GM12875 (cell line): Measurements from ENCODE around the gene CD1C.
"Not testable (repeated sequence)": the region's sequence is repeated elsewhere in the genome, so short reads cannot be mapped to it uniquely, and the experiment has no call there.

Experiments
- H3K4me3 ChIP-seq: one replicate; pipeline ENCODE4 v1.5.1; 2011; ENCODE audit warnings: low read depth, low read length, control low read depth
- TF ChIP-seq, protein P1 (sequence below): IDR thresholded peaks from 2 replicates; pipeline ENCODE4 v1.5.1; 2011; ENCODE audit warnings: low read depth, mild to moderate bottlenecking, control low read depth, inconsistent platforms, low read length, moderate library complexity, borderline replicate concordance; ENCODE audit not compliant: insufficient read depth

The CD1C gene

GRCh38 chr1:158289811-158290210 lies at the start of gene CD1C:
CD1C (plus strand) TSS chr1:158289923; CDS start chr1:158290065, 142 bp downstream.
- H3K4me3 ChIP-seq, result peak within 1 kb of the TSS; percentile 15
- TF ChIP-seq, protein P1, sequence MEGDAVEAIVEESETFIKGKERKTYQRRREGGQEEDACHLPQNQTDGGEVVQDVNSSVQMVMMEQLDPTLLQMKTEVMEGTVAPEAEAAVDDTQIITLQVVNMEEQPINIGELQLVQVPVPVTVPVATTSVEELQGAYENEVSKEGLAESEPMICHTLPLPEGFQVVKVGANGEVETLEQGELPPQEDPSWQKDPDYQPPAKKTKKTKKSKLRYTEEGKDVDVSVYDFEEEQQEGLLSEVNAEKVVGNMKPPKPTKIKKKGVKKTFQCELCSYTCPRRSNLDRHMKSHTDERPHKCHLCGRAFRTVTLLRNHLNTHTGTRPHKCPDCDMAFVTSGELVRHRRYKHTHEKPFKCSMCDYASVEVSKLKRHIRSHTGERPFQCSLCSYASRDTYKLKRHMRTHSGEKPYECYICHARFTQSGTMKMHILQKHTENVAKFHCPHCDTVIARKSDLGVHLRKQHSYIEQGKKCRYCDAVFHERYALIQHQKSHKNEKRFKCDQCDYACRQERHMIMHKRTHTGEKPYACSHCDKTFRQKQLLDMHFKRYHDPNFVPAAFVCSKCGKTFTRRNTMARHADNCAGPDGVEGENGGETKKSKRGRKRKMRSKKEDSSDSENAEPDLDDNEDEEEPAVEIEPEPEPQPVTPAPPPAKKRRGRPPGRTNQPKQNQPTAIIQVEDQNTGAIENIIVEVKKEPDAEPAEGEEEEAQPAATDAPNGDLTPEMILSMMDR, result no peak

- no peak overlapping the region for H3K4me3 ChIP-seq
- TF ChIP-seq, protein P1, result no peak
Observed at GRCh38 chr1:158246650-158247049, 43.1 kb upstream of the CD1C start.

DNA sequence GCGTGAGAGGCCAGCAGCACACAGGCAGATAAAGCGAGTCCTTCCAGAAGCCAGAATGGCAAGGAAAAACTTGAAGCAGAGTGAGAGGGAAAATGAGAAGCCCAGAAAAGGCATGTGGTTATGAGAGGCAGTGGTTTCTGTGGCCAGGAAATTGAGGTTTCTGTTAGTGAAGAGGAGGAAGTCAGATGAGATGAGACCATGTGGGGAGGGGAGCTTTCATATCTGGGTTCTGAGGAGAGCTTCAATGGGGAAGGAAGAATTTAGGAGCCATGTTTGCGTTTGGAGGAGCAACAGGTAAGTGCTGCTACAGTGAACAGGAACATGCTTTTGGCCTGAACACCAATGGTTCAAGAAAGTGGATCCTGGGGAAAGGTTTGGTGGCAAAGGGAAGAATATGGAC lies 41.6 kb upstream of the CD1C start:
- TF ChIP-seq, protein P1, result no peak
- H3K4me3 ChIP-seq, result no peak overlapping the region

- TF ChIP-seq, protein P1, result no peak
- H3K4me3 ChIP-seq, result no peak overlapping the region
Observed at GRCh38 chr1:158248771-158249170, 41.0 kb upstream of the CD1C start.

DNA sequence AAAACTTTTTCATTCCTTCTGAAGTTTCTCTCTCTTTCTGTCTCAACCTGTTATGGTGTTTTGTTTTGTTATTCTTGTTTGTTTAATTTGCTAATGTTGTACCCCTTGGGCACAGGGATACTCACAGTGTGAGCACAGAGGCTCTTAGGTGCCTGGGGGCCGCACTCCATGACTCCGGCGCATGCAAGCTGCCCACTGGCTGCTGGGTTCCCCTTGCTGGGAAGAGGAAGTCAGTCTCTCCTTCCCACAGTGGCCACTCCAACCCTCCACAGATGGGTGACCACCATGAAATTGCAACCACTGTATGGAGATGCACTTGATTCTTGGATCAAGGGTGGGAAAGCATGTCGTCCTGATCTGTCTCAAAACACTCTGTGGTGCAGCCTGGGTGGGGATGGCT lies 40.1 kb upstream of the CD1C start:
- TF ChIP-seq, protein P1, result no peak
- H3K4me3 ChIP-seq, result no peak overlapping the region

GRCh38 chr1:158251163-158251562 lies 38.6 kb upstream of the CD1C start:
- TF ChIP-seq, protein P1, result no peak
- no peak overlapping the region for H3K4me3 ChIP-seq

- no peak overlapping the region for H3K4me3 ChIP-seq
- TF ChIP-seq, protein P1, result no peak
Observed at GRCh38 chr1:158255656-158256055, 34.1 kb upstream of the CD1C start.

DNA sequence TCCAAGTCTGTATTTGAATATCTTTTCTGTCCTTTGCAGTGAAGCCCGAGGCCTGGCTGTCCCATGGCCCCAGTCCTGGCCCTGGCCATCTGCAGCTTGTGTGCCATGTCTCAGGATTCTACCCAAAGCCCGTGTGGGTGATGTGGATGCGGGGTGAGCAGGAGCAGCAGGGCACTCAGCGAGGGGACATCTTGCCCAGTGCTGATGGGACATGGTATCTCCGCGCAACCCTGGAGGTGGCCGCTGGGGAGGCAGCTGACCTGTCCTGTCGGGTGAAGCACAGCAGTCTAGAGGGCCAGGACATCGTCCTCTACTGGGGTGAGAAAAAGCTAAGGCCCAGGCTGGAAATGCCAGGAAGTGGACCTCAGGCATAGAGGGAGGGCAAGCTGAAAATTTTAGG lies 33.0 kb upstream of the CD1C start:
- not testable (repeated sequence) for H3K4me3 ChIP-seq
